HG03025 (cell line): ENCODE measurements around the gene PCDH17.

ENCODE experiments used
- ATAC-seq: cut with Tn5 transposase; IDR thresholded peaks from one replicate; pipeline ENCODE4 v1.9.1; 2021; ENCODE audit warnings: mild to moderate bottlenecking, moderate library complexity; ENCODE audit not compliant: unreplicated experiment, low FRiP score

PCDH17 gene

GRCh38 chr13:57635541-57636085 is 4.1 kb downstream of the PCDH17 start:
- no peak for ATAC-seq

DNA sequence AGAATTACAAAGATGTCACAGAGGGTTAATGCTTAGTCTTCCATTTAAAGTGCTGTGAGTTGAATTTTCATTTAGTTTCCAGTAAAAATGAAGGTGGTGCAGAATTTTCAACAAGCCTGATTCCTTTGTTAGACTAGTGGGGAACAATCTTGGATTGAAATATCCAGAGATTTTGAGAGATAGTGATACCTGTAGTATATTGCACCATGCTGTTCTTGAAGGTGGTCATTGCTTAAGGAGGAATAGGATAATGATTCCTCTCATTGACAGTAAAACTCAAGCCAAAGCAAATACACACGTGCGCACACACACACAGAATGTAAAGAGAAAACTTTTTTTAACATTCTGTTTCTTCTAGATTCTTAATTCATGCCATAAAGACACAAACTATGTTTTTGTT is 5.3 kb downstream of the PCDH17 start:
- ATAC-seq: no peak

GRCh38 chr13:57637515-57637914 is 6.0 kb downstream of the PCDH17 start:
- no peak for ATAC-seq

GRCh38 chr13:57638186-57638890 is 6.8 kb downstream of the PCDH17 start:
- no peak for ATAC-seq

DNA sequence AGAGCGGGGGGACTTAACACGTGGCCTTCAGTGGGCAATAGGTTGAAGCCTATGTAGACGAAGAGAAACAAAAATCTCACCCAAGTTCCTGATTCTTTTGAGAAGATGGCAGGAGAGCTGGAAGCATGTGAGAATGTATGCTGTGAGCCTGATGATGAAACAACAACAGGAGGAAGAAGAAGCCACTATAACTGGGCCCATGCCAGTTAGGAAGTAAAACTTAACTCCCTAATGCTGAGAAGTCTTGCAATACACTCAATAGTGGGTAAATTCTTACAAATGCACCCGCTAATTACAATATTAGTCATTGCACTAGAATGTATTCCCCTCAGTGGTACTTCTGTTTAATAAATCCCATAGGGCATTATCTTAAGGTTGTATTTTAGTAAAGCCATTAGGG is 9.1 kb downstream of the PCDH17 start:
- ATAC-seq: no peak

DNA sequence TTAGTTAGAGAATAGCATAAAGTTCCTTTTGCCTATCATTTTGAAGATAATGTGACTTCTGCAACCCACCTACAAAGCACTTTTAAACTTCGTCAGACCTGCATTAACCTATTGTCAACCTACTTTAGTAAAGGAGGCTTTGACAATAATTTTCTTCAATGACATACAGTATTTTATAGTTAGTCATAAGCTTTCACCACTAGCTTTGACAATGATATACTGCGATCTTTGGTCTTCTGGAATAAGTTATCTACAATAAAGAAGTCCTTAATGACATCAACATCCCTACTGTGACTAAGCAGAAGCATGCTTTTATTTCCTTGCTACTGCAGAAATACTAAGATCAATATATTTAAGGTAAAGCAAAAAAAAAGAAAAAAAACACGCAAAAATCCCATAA is 9.5 kb downstream of the PCDH17 start:
- no peak for ATAC-seq

- no peak for ATAC-seq
Measured at GRCh38 chr13:57644106-57644505, 12.6 kb downstream of the PCDH17 start.

- no peak for ATAC-seq
Measured at GRCh38 chr13:57653229-57653989, 21.9 kb downstream of the PCDH17 start.

DNA sequence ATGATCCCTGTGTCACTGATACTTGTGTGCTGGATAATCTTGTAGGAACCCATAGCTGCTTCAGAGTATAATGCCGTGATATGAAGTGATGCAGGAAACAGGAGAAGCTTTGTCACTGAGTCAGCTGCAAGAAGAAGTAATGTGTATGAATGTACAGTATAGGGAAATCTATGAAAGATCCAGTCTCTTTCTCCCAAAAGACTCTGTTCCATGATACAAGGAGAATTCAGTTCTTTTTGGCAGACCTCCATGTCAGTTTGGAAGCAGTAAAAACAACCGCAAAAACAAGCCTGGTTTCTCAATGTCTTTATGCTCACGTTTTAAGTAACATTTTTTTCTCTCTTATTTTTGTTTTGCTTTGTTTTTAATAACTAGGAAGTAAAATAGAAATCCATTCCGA is 33.9 kb downstream of the PCDH17 start:
- no peak for ATAC-seq

- ATAC-seq: no peak
Measured at GRCh38 chr13:57666131-57666953, 34.8 kb downstream of the PCDH17 start.

DNA sequence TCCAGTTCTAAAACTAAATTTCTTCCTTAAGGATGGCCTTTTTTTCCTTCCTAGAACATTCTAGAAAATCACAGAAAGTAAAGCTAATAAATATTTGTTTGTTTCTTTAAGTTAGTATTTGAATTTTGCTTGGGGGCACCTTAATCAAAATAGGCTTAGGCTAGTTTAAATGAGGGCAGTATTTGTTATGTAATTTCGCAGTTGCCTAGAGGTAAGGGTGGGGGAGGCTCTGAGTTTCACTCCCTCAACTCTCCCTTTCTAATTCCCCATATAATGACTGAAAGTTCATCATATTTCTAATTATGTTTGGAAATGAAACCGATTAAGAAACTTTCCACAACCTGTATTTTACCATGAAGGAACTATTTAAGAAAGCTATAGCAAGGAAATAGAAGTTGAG is 40.6 kb downstream of the PCDH17 start:
- no peak for ATAC-seq

DNA sequence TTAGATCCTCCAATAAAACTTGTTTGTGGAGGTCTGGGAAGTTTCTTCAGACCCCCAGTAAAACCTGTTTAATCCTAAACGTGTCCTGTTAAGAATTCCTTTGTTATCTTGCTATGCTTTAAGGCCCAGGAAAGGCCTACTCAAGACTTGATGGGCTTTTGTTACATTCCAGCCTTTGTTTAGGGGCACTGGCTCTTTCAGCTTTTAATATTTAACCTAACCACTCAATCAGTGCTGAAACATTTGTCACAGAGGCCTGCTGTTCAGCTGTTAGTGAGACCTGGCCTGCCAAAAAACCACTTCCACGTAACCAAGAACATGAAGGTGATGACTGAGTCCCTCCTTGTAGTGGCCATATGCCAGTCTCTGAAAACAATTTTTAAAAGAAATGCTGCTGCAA is 41.7 kb downstream of the PCDH17 start:
- ATAC-seq: no peak

DNA sequence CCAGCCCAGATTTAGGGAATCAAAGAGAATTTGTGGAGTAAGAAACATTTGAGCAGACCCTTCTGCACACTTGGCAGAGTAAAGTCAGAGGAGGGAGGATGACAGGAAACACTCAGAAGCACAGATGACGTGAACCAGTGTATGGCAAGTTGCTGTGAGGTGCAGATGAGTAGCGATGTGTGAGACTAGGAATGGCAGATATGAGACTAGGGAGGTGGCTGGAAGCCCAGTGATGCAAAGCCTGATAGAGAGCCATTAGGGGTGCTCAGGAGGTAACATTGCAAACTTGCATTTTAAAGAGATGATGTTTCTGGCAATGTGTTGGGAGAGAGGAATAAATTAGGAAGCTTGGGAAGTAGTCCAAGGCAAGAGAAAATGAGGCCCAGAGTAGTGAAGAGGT is 44.0 kb downstream of the PCDH17 start:
- ATAC-seq: no peak

DNA sequence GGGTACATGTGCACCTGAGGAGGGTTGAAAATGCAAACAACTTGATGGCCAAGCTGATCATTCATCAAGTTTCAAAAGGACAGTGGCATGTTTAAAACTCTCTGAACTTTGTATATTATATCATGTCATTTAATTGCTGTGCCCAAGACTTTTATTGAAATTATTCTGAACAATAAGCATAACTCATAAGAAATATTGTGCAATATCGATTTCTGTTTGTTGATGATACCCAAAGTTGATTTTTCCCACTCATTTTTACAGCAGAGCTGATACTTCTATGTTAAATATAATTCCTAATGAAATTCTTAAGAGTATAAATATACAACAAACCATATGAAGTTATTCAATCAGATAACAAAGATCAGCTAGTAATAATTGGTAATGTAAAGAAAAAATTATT is 49.1 kb downstream of the PCDH17 start:
- ATAC-seq: no peak

DNA sequence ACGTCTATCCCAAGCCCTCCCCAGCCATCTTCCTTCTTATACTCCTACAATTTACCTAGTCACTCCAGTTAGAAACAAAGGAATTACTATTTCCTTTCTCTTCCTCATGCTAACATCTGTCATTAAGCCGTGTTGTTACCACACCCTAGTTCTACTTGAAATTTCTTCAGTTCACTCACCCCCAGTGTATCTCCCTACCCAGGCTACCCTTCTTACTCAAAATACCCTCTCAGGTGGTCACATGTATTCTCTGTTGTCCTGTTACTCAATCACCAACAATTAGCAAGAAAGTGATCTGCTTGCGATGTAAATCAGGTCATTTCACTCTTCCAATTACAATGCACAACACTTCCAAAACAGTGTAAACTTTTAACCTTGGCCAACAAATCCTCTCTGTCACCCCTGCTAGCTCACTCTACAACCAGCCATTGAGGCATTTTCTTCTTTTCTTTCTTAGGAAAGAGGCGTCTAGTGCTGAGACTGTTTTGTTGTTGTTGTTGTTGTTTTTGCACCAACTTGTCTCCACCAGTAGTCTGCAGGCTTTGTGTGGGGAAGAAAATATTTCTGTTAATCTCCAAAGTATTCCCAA is 50.7 kb downstream of the PCDH17 start:
- ATAC-seq: no peak

- no peak for ATAC-seq
Measured at GRCh38 chr13:57698851-57699250, 67.3 kb downstream of the PCDH17 start.

DNA sequence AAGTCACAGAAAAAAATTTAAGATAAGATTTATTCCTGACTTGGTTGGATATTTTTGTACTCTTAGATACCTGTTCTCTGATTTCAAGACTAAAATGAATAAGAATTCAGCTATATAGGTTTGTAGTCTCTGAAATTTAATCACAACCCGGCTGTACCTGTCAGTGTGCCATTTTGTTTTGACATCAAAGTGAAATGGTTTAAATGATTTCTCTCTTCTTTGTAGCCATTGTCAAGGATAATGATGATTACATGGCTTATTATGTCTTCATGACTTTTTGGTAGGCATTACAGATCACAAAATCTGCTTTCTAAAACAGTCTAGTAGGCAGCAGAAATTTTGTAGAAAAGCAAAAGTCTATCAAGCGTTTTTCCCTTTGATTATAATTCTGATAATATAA is 72.5 kb downstream of the PCDH17 start:
- ATAC-seq: no peak

GRCh38 chr13:57716295-57716694 is 84.8 kb downstream of the PCDH17 start:
- ATAC-seq: no peak

- no peak for ATAC-seq
Measured at GRCh38 chr13:57724486-57725272, 93.1 kb downstream of the PCDH17 start.

GRCh38 chr13:57725480-57725879 is 93.9 kb downstream of the PCDH17 start:
- ATAC-seq: no peak
